ENCODE results near the gene CLDN10. TPM values are rescaled to one million over a fixed set of nuclear protein-coding genes. Genes with fewer than 3 reads are reported as not detected.

The CLDN10 gene
- total RNA-seq, 1 experiment from 2014 or later, result 10.5 TPM

DNA sequence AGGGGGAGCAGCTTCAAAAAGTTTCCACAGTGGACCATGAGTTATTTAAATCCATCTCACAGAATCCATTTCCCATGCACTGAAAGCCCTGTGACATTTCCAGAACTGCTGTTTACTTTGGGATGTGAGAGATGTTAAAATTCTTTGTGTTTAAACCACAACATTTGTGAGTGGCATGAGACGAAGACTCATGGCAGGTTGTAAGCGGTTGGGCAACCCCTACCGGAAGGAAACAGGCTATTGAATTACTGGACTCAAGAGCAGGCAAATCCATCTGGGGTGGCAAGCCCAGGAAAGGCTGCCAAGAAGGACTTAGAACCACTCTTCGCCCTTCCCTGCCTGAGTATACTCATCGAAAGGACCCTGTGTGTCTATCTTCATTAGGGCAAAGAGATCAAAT, 22.3 kb upstream of the CLDN10 start:
- Histone ChIP-seq H3K4me3 (ENCODE audit: low read depth in 2 of 2, low read length in 2 of 2) (no peak overlapping the region), H3K27me3 (ENCODE audit: control insufficient read depth, insufficient read depth, low read length) (no peaks in the 10 kb centered on the region), H3K4me1 (ENCODE audit: control insufficient read depth, insufficient read depth, low read length) (peaks cover 26% of the 10 kb centered on the region), H3K36me3 (ENCODE audit: control insufficient read depth, insufficient read depth, low read length) (no peaks in the 10 kb centered on the region), H3K27ac (ENCODE audit: low read length) (peak overlapping the region; percentile 34; the same call in 1 of the 2 replicates), H3K9me3 (ENCODE audit: control insufficient read depth, insufficient read depth, low read depth, low read length) (no peaks in the 10 kb centered on the region)
- DNase-seq (ENCODE audit: low read depth, low spot score) (no peak), ATAC-seq (no peak)
- CTCF ChIA-PET, result no interaction called here
- TF ChIP-seq, protein P1, sequence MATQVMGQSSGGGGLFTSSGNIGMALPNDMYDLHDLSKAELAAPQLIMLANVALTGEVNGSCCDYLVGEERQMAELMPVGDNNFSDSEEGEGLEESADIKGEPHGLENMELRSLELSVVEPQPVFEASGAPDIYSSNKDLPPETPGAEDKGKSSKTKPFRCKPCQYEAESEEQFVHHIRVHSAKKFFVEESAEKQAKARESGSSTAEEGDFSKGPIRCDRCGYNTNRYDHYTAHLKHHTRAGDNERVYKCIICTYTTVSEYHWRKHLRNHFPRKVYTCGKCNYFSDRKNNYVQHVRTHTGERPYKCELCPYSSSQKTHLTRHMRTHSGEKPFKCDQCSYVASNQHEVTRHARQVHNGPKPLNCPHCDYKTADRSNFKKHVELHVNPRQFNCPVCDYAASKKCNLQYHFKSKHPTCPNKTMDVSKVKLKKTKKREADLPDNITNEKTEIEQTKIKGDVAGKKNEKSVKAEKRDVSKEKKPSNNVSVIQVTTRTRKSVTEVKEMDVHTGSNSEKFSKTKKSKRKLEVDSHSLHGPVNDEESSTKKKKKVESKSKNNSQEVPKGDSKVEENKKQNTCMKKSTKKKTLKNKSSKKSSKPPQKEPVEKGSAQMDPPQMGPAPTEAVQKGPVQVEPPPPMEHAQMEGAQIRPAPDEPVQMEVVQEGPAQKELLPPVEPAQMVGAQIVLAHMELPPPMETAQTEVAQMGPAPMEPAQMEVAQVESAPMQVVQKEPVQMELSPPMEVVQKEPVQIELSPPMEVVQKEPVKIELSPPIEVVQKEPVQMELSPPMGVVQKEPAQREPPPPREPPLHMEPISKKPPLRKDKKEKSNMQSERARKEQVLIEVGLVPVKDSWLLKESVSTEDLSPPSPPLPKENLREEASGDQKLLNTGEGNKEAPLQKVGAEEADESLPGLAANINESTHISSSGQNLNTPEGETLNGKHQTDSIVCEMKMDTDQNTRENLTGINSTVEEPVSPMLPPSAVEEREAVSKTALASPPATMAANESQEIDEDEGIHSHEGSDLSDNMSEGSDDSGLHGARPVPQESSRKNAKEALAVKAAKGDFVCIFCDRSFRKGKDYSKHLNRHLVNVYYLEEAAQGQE (IDR thresholded peaks at IDR 0.05; ENCODE audit: insufficient read depth in 1 of 2, low read depth in 2 of 2, low read length in 1 of 2), result no peak
- TF ChIP-seq SIN3A (IDR thresholded peaks at IDR 0.05; ENCODE audit: borderline replicate concordance, insufficient read depth, low read depth, low read length) (no peak), TCF7L2 (IDR thresholded peaks at IDR 0.05; ENCODE audit: low read depth, low read length) (no peak), POLR2AphosphoS5 (IDR thresholded peaks at IDR 0.05; ENCODE audit: low read depth, low read length) (no peak)
- TF ChIP-seq, protein P2, sequence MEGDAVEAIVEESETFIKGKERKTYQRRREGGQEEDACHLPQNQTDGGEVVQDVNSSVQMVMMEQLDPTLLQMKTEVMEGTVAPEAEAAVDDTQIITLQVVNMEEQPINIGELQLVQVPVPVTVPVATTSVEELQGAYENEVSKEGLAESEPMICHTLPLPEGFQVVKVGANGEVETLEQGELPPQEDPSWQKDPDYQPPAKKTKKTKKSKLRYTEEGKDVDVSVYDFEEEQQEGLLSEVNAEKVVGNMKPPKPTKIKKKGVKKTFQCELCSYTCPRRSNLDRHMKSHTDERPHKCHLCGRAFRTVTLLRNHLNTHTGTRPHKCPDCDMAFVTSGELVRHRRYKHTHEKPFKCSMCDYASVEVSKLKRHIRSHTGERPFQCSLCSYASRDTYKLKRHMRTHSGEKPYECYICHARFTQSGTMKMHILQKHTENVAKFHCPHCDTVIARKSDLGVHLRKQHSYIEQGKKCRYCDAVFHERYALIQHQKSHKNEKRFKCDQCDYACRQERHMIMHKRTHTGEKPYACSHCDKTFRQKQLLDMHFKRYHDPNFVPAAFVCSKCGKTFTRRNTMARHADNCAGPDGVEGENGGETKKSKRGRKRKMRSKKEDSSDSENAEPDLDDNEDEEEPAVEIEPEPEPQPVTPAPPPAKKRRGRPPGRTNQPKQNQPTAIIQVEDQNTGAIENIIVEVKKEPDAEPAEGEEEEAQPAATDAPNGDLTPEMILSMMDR (IDR thresholded peaks at IDR 0.05), result no peak; the same call in 1 of the 2 replicates
- in situ Hi-C loops (cut with HindIII; ENCODE audit: low pct_unique_long_range_greater_than_20kb, low sequenced_read_pairs) (no loop called here), intact Hi-C loops (cut with micrococcal nuclease; ENCODE audit: unreplicated experiment) (loop anchor here (10.0 kb wide), 1 partner anchor 305 kb away; no protein-coding TSS in a partner anchor)
- no TSS peak for BruUV-seq (replicated peaks)
- POLR2A ChIA-PET, result no interaction called here

DNA sequence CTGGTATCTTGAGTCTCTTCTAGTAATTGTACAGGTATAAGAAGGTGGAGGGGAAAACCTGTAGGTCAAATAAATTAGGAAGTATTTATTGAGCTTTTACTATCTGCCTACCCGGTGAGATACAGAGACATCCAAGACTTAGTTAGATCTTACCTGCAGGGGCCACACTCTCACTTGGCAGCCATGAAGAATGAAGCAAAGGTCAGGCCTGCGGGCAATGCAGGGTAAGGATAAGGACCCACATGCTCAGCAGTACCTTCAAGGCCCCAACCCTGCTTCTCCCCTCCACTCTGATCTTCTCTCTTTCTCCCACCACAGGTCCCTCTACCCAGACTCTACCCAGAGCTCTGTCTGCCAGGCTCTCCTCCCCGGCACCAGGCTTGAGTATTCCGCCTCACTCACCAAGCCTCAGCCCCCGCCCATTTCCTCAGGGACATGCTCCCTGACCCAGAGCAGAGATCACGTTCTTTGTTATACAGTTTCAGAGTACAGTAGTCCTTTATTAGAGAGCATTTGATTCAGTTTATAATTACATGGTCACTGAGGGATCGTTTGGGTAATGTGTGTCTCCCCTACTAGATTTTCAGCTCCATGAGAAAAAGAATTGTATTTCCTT, 18.9 kb upstream of the CLDN10 start:
- BruUV-seq (replicated peaks), result no TSS peak
- Histone ChIP-seq H3K27me3 (ENCODE audit: control insufficient read depth, insufficient read depth, low read length) (no peaks in the 10 kb centered on the region), H3K27ac (ENCODE audit: low read length) (peak overlapping the region; percentile 75), H3K4me3 (ENCODE audit: low read depth in 2 of 2, low read length in 2 of 2) (peak overlapping the region in 1 of 2 experiments; percentile 29; a peak in 2 of 4 replicates), H3K9me3 (ENCODE audit: control insufficient read depth, insufficient read depth, low read depth, low read length) (no peaks in the 10 kb centered on the region), H3K4me1 (ENCODE audit: control insufficient read depth, insufficient read depth, low read length) (peaks cover 37% of the 10 kb centered on the region), H3K36me3 (ENCODE audit: control insufficient read depth, insufficient read depth, low read length) (no peaks in the 10 kb centered on the region)
- peak; percentile 41; the same call in 1 of the 2 replicates for ATAC-seq
- TF ChIP-seq POLR2AphosphoS5 (IDR thresholded peaks at IDR 0.05; ENCODE audit: low read depth, low read length), result no peak
- TF ChIP-seq, protein P1 (IDR thresholded peaks at IDR 0.05; ENCODE audit: insufficient read depth in 1 of 2, low read depth in 2 of 2, low read length in 1 of 2), result no peak
- ChIA-PET POLR2A (no interaction called here), CTCF (no interaction called here)
- intact Hi-C loops (cut with micrococcal nuclease; ENCODE audit: unreplicated experiment), result loop anchor here (10.0 kb wide), 1 partner anchor 301 kb away; no protein-coding TSS in a partner anchor
- in situ Hi-C loops (cut with HindIII; ENCODE audit: low pct_unique_long_range_greater_than_20kb, low sequenced_read_pairs), result no loop called here
- no peak for DNase-seq (ENCODE audit: low read depth, low spot score)
